GM12878 (cell line): Measurements from ENCODE around the gene TECR. TPM values are rescaled to one million over a fixed set of nuclear protein-coding genes. Genes with fewer than 3 reads are reported as not detected.

Experiments used
- ATAC-seq: fragments of 200-7000 bp; cut with Tn5 transposase; 3 replicates; pipeline ENCODE4 v1.9.1; 2020; ENCODE audit warnings: mild to moderate bottlenecking, moderate library complexity
- BruUV-seq: library from RNA; stranded (reverse); fragments of 400-500 nt; replicated peaks from 2 replicates; lab custom pipeline; 2021; lab: Mats Ljungman, UMichigan
- CTCF ChIA-PET: fragments of 300-600 bp; sonication (Branson Sonifier 250); formaldehyde crosslinking; extraction: SDS; loops from one replicate; lab custom pipeline; 2021; ENCODE audit warnings: inconsistent platforms; lab: Yijun Ruan, JAX
- POLR2A ChIA-PET: fragments of 350-600 bp; formaldehyde crosslinking; extraction: SDS; loops from one replicate; lab custom pipeline; 2021; ENCODE audit warnings: inconsistent platforms; lab: Charles Lee
- RAD21 ChIA-PET: fragments of 300-600 bp; sonication (Branson Sonifier 250); formaldehyde crosslinking; loops from one replicate; lab custom pipeline; 2023; ENCODE audit warnings: antibody characterized with exemption; ENCODE audit not compliant: unreplicated experiment; lab: Charles Lee
- SMC1A ChIA-PET: fragments of 300-600 bp; sonication (Branson Sonifier 250); formaldehyde crosslinking; loops from one replicate; lab custom pipeline; 2023; ENCODE audit not compliant: unreplicated experiment, uncharacterized antibody; lab: Charles Lee
- DNase-seq: peaks from one replicate; pipeline ENCODE4 v3.0.0-alpha.2; 2011; ENCODE audit warnings: low read depth, low spot score
- FAIRE-seq: peaks from 3 replicates; lab custom pipeline; 2011; peaks lifted over from hg19 to GRCh38; lab: Jason Lieb, UNC
- H2AFZ ChIP-seq: 2 replicates; pipeline ENCODE4 v1.6.0; 2011; ENCODE audit warnings: low read depth, low read length, control low read depth; ENCODE audit not compliant: control insufficient read depth
- H3K27ac ChIP-seq: 2 replicates; pipeline ENCODE4 v1.5.1; 2011; ENCODE audit warnings: control low read depth; ENCODE audit not compliant: control insufficient read depth, insufficient read depth
- H3K27me3 ChIP-seq, 2 experiments: replicated peaks in 1 of 2; 2 replicates each; pipeline versions ENCODE4 v1.6.0 to v1.6.1; 2011; ENCODE audit warnings: low read length in 1 of 2; ENCODE audit not compliant: control insufficient read depth in 2 of 2, insufficient read depth in 2 of 2
- H3K36me3 ChIP-seq, 2 experiments: 2 replicates each; pipeline ENCODE4 v1.5.1; 2011; ENCODE audit warnings: low read length in 1 of 2; ENCODE audit not compliant: control insufficient read depth in 2 of 2, insufficient read depth in 2 of 2
- H3K4me1 ChIP-seq: 2 replicates; pipeline ENCODE4 v1.6.1; 2011; ENCODE audit warnings: mild to moderate bottlenecking, low read length, moderate library complexity, mixed read lengths; ENCODE audit not compliant: control insufficient read depth, insufficient read depth
- H3K4me2 ChIP-seq: 2 replicates; pipeline ENCODE4 v1.6.0; 2011; ENCODE audit warnings: control low read depth; ENCODE audit not compliant: control insufficient read depth, insufficient read depth
- H3K4me3 ChIP-seq: fragments of 200-600 bp; sonication (generic); 2 replicates; pipeline ENCODE4 v1.5.1; 2016
- H3K79me2 ChIP-seq: 2 replicates; pipeline ENCODE4 v1.6.0; 2011; ENCODE audit warnings: low read length; ENCODE audit not compliant: control insufficient read depth, insufficient read depth
- H3K9ac ChIP-seq: 2 replicates; pipeline ENCODE4 v1.8.0; 2011; ENCODE audit warnings: low read length, control low read depth, mixed read lengths; ENCODE audit not compliant: control insufficient read depth, insufficient read depth
- H3K9me3 ChIP-seq: replicated peaks from 3 replicates; pipeline ENCODE4 v1.5.1; 2011; ENCODE audit warnings: mild to moderate bottlenecking, low read length; ENCODE audit not compliant: control insufficient read depth, insufficient read depth
- H4K20me1 ChIP-seq: 2 replicates; pipeline ENCODE4 v1.6.0; 2011; ENCODE audit not compliant: control insufficient read depth, insufficient read depth
- BCL3 ChIP-seq: IDR thresholded peaks from 2 replicates; pipeline ENCODE4 v1.6.1; 2011; ENCODE audit warnings: borderline replicate concordance, low read depth, mild to moderate bottlenecking, moderate library complexity, low read length; ENCODE audit not compliant: insufficient read depth, poor library complexity, severe bottlenecking
- CHD1 ChIP-seq: IDR thresholded peaks from 2 replicates; pipeline ENCODE4 v1.6.1; 2012; ENCODE audit warnings: low read depth, low read length, improper control_type of control experiment
- CUX1 ChIP-seq: IDR thresholded peaks from 2 replicates; pipeline ENCODE4 v1.6.1; 2012; ENCODE audit warnings: improper control_type of control experiment, low read depth, low read length; ENCODE audit not compliant: insufficient replicate concordance
- FOXK2 ChIP-seq: fragments of 450-650 bp; IDR thresholded peaks from 2 replicates; pipeline ENCODE4 v1.6.1; 2017; ENCODE audit warnings: mild to moderate bottlenecking, moderate library complexity
- GABPA ChIP-seq: IDR thresholded peaks from 2 replicates; pipeline ENCODE4 v1.6.1; 2014; ENCODE audit warnings: antibody characterized with exemption, low read depth, mild to moderate bottlenecking, inconsistent platforms
- IKZF1 ChIP-seq: fragments of 450-650 bp; conservative IDR thresholded peaks from 2 replicates; pipeline ENCODE4 v1.6.1; 2017; ENCODE audit warnings: antibody characterized with exemption, mild to moderate bottlenecking
- KAT2A ChIP-seq: conservative IDR thresholded peaks from 2 replicates; pipeline ENCODE4 v1.6.1; 2011; ENCODE audit warnings: low read depth, low read length; ENCODE audit not compliant: control insufficient read depth
- NFIC ChIP-seq: IDR thresholded peaks from 2 replicates; pipeline ENCODE4 v1.6.1; 2012; ENCODE audit warnings: low read depth, mild to moderate bottlenecking, inconsistent platforms, low read length, moderate library complexity
- REST ChIP-seq: IDR thresholded peaks from 2 replicates; pipeline ENCODE4 v1.6.1; 2012; ENCODE audit warnings: mild to moderate bottlenecking, low read depth, low read length
- SIN3A ChIP-seq: IDR thresholded peaks from 2 replicates; pipeline ENCODE4 v1.6.1; 2012; ENCODE audit warnings: low read depth, low read length, improper control_type of control experiment
- SMARCA5 ChIP-seq: fragments of 450-650 bp; IDR thresholded peaks from 2 replicates; pipeline ENCODE4 v1.6.1; 2017; ENCODE audit warnings: mild to moderate bottlenecking
- SMC3 ChIP-seq: IDR thresholded peaks from 2 replicates; pipeline ENCODE4 v1.6.1; 2011; ENCODE audit warnings: low read length, improper control_type of control experiment, borderline replicate concordance
- USF2 ChIP-seq: IDR thresholded peaks from 2 replicates; pipeline ENCODE4 v1.6.1; 2011; ENCODE audit warnings: low read depth, low read length, improper control_type of control experiment, borderline replicate concordance
- WGBS: methylation state at CpG from one replicate; pipeline ENCODE4 v1.1.6; 2016; ENCODE audit warnings: low lambda C conversion rate; ENCODE audit not compliant: insufficient replicate concordance, insufficient coverage; ENCODE audit errors: missing lambda C conversion rate; 5-methylcytosine and 5-hydroxymethylcytosine counted together
- in situ Hi-C: fragments of 300-500 bp; cut with MboI; formaldehyde crosslinking; loops from 9 replicates; pipeline ENCODE4 v1.14.3; 2018; ENCODE audit warnings: mixed read lengths
- intact Hi-C: fragments of 100-400 bp; cut with micrococcal nuclease; formaldehyde crosslinking; loops from one replicate; pipeline ENCODE4 v1.14.2; 2022; ENCODE audit not compliant: unreplicated experiment
- polyA plus RNA-seq, 11 experiments: library from polyadenylated mRNA; depleted of rRNA in 4 of 11; unstranded in 6 of 11; stranded (reverse) in 5 of 11; fragments of >200 nt; fragmentation: Nextera tagmentation in 4 of 11; fragmentation: Illumina TruSeq in 1 of 11; extraction: Ambion mirVana in 4 of 11; extraction: Trizol in 1 of 11; gene quantifications; 1 replicate in 1 of 11; 2 replicates in 10 of 11; pipeline versions ENCODE4 v1.2.1 to v1.2.3, GENCODE V29; 2011 to 2016; ENCODE audit warnings: inconsistent platforms in 2 of 11, missing spikeins in 2 of 11, low read depth in 1 of 11
- total RNA-seq, 4 experiments: library from RNA; depleted of rRNA in 3 of 4; stranded (reverse); fragments of >200 nt in 3 of 4; fragmentation: Illumina TruSeq in 1 of 4; extraction: Trizol in 1 of 4; gene quantifications; 2 replicates each; pipeline versions ENCODE4 v1.2.1 to v1.2.3, GENCODE V29; 2013 to 2021

TECR gene
- total and polyA plus RNA-seq, 10 of the 15 experiments (the other 5 are each of a cell fraction or from before 2014, with no cell fraction given), result 9.6 to 157 (median 64.2) TPM

GRCh38 chr19:14554382-14554812 lies 25.0 kb downstream of the TECR start:
- H3K9ac ChIP-seq, result no peak overlapping the region
- WGBS, result 69% methylated on average over 6 of the region's 6 CpGs
- no peaks in the 10 kb centered on the region; a peak in 1 of 4 replicates for H3K36me3 ChIP-seq
- POLR2A ChIA-PET, result interaction anchor here (1.4 kb wide), 1 partner anchor 36 kb away, joined by 4 read pairs; the partner anchor contains the start of gene DNAJB1
- H3K4me3 ChIP-seq, result no peak overlapping the region
- no peak for DNase-seq
- H3K9me3 ChIP-seq, result no peaks in the 10 kb centered on the region
- SMC1A ChIA-PET, result no interaction called here
- no peak for ATAC-seq
- CTCF ChIA-PET, result interaction anchor here (0.6 to 5.1 kb wide), 3 partner anchors 18 to 133 kb away, joined by 3 to 51 read pairs (median 43); partner anchors contain the start of gene NDUFB7
- intact Hi-C loops (no loop called here), in situ Hi-C loops (no loop called here)
- BruUV-seq, result no TSS peak
- peaks cover 2% of the 10 kb centered on the region; the same call in 1 of the 2 replicates for H3K79me2 ChIP-seq
- H3K27ac ChIP-seq, result no peak overlapping the region
- peaks cover 15% of the 10 kb centered on the region for H3K4me1 ChIP-seq
- FAIRE-seq, result no peak
- no peak overlapping the region for H2AFZ ChIP-seq
- H3K4me2 ChIP-seq, result no peak overlapping the region
- RAD21 ChIA-PET, result no interaction called here
- H3K27me3 ChIP-seq, result no peaks in the 10 kb centered on the region
- H4K20me1 ChIP-seq, result no peaks in the 10 kb centered on the region
- TF ChIP-seq KAT2A, result no peak
- TF ChIP-seq REST, result no peak
- TF ChIP-seq USF2, result no peak
- TF ChIP-seq GABPA, result no peak
- no peak for TF ChIP-seq SMC3
- TF ChIP-seq SMARCA5, result no peak
- TF ChIP-seq FOXK2, result no peak
- no peak for TF ChIP-seq CUX1
- no peak for TF ChIP-seq CHD1
- TF ChIP-seq IKZF1, result no peak
- no peak for TF ChIP-seq BCL3
- no peak for TF ChIP-seq NFIC
- no peak for TF ChIP-seq SIN3A
